RWPE2 (cell line): Measurements from ENCODE around the gene TMEM45B.

Experiments
- ATAC-seq: fragments of 200-7000 bp; cut with Tn5 transposase; 3 replicates; pipeline ENCODE4 v1.9.1; 2021; ENCODE audit warnings: low read depth
- DNase-seq: peaks from one replicate; pipeline ENCODE4 v3.0.0-alpha.2; 2020; ENCODE audit warnings: low spot score
- H3K27ac ChIP-seq: fragments of 450-650 bp; 2 replicates; pipeline ENCODE4 v1.5.1; 2017; ENCODE audit warnings: mild to moderate bottlenecking; ENCODE audit not compliant: poor library complexity, severe bottlenecking
- H3K27me3 ChIP-seq: fragments of 250-450 bp; sonication (Bioruptor Pico); 2 replicates; pipeline ENCODE4 v1.5.1; 2021; ENCODE audit warnings: mild to moderate bottlenecking, moderate library complexity; ENCODE audit not compliant: insufficient read depth, poor library complexity, severe bottlenecking
- H3K36me3 ChIP-seq: fragments of 250-450 bp; sonication (Bioruptor Pico); 2 replicates; pipeline ENCODE4 v1.5.1; 2020; ENCODE audit warnings: low read depth, mild to moderate bottlenecking, moderate library complexity
- H3K4me1 ChIP-seq: fragments of 250-450 bp; sonication (Bioruptor Pico); 2 replicates; pipeline ENCODE4 v1.5.1; 2021; ENCODE audit warnings: mild to moderate bottlenecking, moderate library complexity; ENCODE audit not compliant: insufficient read depth, poor library complexity, severe bottlenecking
- H3K4me3 ChIP-seq: fragments of 250-450 bp; sonication (Bioruptor Pico); 2 replicates; pipeline ENCODE4 v1.5.1; 2021; ENCODE audit warnings: mild to moderate bottlenecking, moderate library complexity; ENCODE audit not compliant: severe bottlenecking
- H3K9me3 ChIP-seq: fragments of 250-450 bp; sonication (Bioruptor Pico); 2 replicates; pipeline ENCODE4 v1.5.1; 2021; ENCODE audit warnings: mild to moderate bottlenecking, moderate library complexity; ENCODE audit not compliant: severe bottlenecking
- CTCF ChIP-seq: fragments of 450-650 bp; IDR thresholded peaks from one replicate; pipeline ENCODE4 v1.5.1; 2017; ENCODE audit warnings: mild to moderate bottlenecking, moderate library complexity; ENCODE audit not compliant: poor library complexity, severe bottlenecking

TMEM45B gene

GRCh38 chr11:129852125-129852740, 36.6 kb downstream of the TMEM45B start:
- DNase-seq = no peak
- no peaks in the 10 kb centered on the region for H3K36me3 ChIP-seq
- peaks cover 41% of the 10 kb centered on the region for H3K4me1 ChIP-seq
- H3K9me3 ChIP-seq = no peaks in the 10 kb centered on the region
- ATAC-seq = 0 out of 3 replicates have a peak, but pooled peaks have one; percentile 8
- no peak for TF ChIP-seq CTCF
- H3K27me3 ChIP-seq = no peaks in the 10 kb centered on the region
- peak overlapping the region; percentile 91 for H3K27ac ChIP-seq
- H3K4me3 ChIP-seq = no peak overlapping the region

- peaks cover 41% of the 10 kb centered on the region for H3K4me1 ChIP-seq
- no peaks in the 10 kb centered on the region for H3K36me3 ChIP-seq
- no peak for TF ChIP-seq CTCF
- peak overlapping the region; percentile 91 for H3K27ac ChIP-seq
- H3K27me3 ChIP-seq = no peaks in the 10 kb centered on the region
- H3K9me3 ChIP-seq = no peaks in the 10 kb centered on the region
- DNase-seq = peak; percentile 94
- no peak overlapping the region for H3K4me3 ChIP-seq
- ATAC-seq = peak; percentile 85
Observed at GRCh38 chr11:129853518-129854231, 38.0 kb downstream of the TMEM45B start.

- H3K27ac ChIP-seq = peak overlapping the region; percentile 91
Observed at GRCh38 chr11:129854232-129854805, 38.7 kb downstream of the TMEM45B start.

GRCh38 chr11:129855086-129855485, 39.4 kb downstream of the TMEM45B start:
- H3K4me1 ChIP-seq = peaks cover 41% of the 10 kb centered on the region
- no peak for TF ChIP-seq CTCF
- ATAC-seq = no peak
- peaks cover 7% of the 10 kb centered on the region for H3K36me3 ChIP-seq
- DNase-seq = no peak
- no peaks in the 10 kb centered on the region for H3K9me3 ChIP-seq
- no peak overlapping the region for H3K4me3 ChIP-seq
- peak overlapping the region; percentile 91 for H3K27ac ChIP-seq
- H3K27me3 ChIP-seq = no peaks in the 10 kb centered on the region

More at GRCh38 chr11:129854232-129854805, 38.7 kb downstream of the TMEM45B start:
- no peak for TF ChIP-seq CTCF
- Histone ChIP-seq H3K9me3 (no peaks in the 10 kb centered on the region), H3K27me3 (no peaks in the 10 kb centered on the region), H3K36me3 (no peaks in the 10 kb centered on the region), H3K4me3 (no peak overlapping the region), H3K4me1 (peaks cover 41% of the 10 kb centered on the region)
- peak; percentile 55 for ATAC-seq
- no peak for DNase-seq
